Spleen (tissue), 11 donors: ENCODE results near the gene ZSCAN5C. TPM values are rescaled to one million over a fixed set of nuclear protein-coding genes. Genes with fewer than 3 reads are reported as not detected.

Source experiments
- DNase-seq: peaks from one replicate; pipeline ENCODE4 v3.0.0-alpha.2; 2020
- H3K27ac ChIP-seq, 8 donors: fragments of 200-600 bp; sonication (generic) in 7 of 8; 1 replicate in 4 of 8; 2 replicates in 4 of 8; pipeline versions ENCODE4 v1.5.0 to v1.8.0; 2016 to 2021; ENCODE audit warnings: inconsistent platforms in 4 of 8, mild to moderate bottlenecking in 4 of 8, moderate library complexity in 1 of 8
- H3K27me3 ChIP-seq, 7 donors: fragments of 200-600 bp; sonication (generic) in 6 of 7; replicated peaks in 1 of 7; 1 replicate in 4 of 7; 2 replicates in 3 of 7; pipeline versions ENCODE4 v1.5.0 to v1.8.0; 2016 to 2021; ENCODE audit warnings: inconsistent platforms in 3 of 7, mild to moderate bottlenecking in 1 of 7
- H3K36me3 ChIP-seq, 6 donors: fragments of 200-600 bp; sonication (generic) in 5 of 6; 1 replicate in 4 of 6; 2 replicates in 2 of 6; pipeline versions ENCODE4 v1.5.0 to v1.8.0; 2016 to 2021; ENCODE audit warnings: inconsistent platforms in 2 of 6
- H3K4me1 ChIP-seq, 6 donors: fragments of 200-600 bp; sonication (generic) in 5 of 6; 1 replicate in 3 of 6; 2 replicates in 3 of 6; pipeline versions ENCODE4 v1.5.0 to v1.8.0; 2016 to 2021; ENCODE audit warnings: inconsistent platforms in 3 of 6
- H3K4me3 ChIP-seq, 8 donors: fragments of 200-600 bp; sonication (generic) in 7 of 8; 1 replicate in 4 of 8; 2 replicates in 4 of 8; pipeline versions ENCODE4 v1.5.0 to v1.8.0; 2016 to 2021; ENCODE audit warnings: inconsistent platforms in 4 of 8, mild to moderate bottlenecking in 4 of 8, moderate library complexity in 2 of 8
- H3K9me3 ChIP-seq, 8 donors: fragments of 200-600 bp; sonication (generic) in 7 of 8; 1 replicate in 4 of 8; 2 replicates in 4 of 8; pipeline versions ENCODE4 v1.5.0 to v1.8.0; 2016 to 2021; ENCODE audit warnings: inconsistent platforms in 4 of 8
- CTCF ChIP-seq, 11 experiments: fragments of 200-600 bp in 7 of 11; fragments of 450-650 bp in 4 of 11; sonication (generic) in 4 of 11; IDR thresholded peaks in 8 of 11; conservative IDR thresholded peaks in 3 of 11; 1 replicate in 7 of 11; 2 replicates in 4 of 11; pipeline versions ENCODE4 v1.4.0 to v1.8.0; 2016 to 2021; ENCODE audit warnings: antibody characterized with exemption in 11 of 11, inconsistent platforms in 4 of 11, mild to moderate bottlenecking in 1 of 11
- POLR2A ChIP-seq, 3 donors: fragments of 450-650 bp; IDR thresholded peaks; one replicate each; pipeline ENCODE4 v1.5.1; 2017; ENCODE audit warnings: antibody characterized with exemption in 3 of 3, mild to moderate bottlenecking in 1 of 3
- POLR2AphosphoS5 ChIP-seq, 3 donors: sonication (generic); formaldehyde crosslinking; IDR thresholded peaks; one replicate each; pipeline ENCODE4 v1.5.1; 2017; ENCODE audit warnings: antibody characterized with exemption in 3 of 3
- WGBS, 5 donors: extraction: QIAGEN DNeasy Blood & Tissue Kit in 3 of 5; methylation state at CpG; one replicate each; pipeline versions ENCODE4 v1.1.5 to v1.1.7; 2013 to 2018; 5-methylcytosine and 5-hydroxymethylcytosine counted together
- intact Hi-C: fragments of 100-400 bp; cut with DNase I; formaldehyde crosslinking; loops from one replicate; pipeline ENCODE4 v1.15.0; 2023; ENCODE audit warnings: low total_unique reads
- polyA plus RNA-seq, 3 donors: library from polyadenylated mRNA; stranded (reverse); fragments of 200-250 nt; gene quantifications; one replicate each; pipeline ENCODE4 v1.2.1, GENCODE V29; 2013
- total RNA-seq, 7 donors: library from RNA; depleted of rRNA in 3 of 7; stranded (reverse); fragments of >200 nt in 3 of 7; fragmentation: NEBNext Ultra II Directional in 4 of 7; extraction: Animal tissue kit (Norgen Biotek cat#: 25700) in 4 of 7; gene quantifications; one replicate each; pipeline versions ENCODE4 v1.1.0 to v1.2.1, GENCODE V29; 2016 to 2021
- donor health status: healthy with polysubstance abuse.
- donor health status: DM: no; HTN: no; CAD: no; lungs with moderate emphysema.
- donor health status: DM: no; HTN: no; CAD: no.
- donor health status: Bipolar disorder and iron deficiency.
- donor health status: healthy.
- donor health status: DM: no; HTN: no; CAD: no.
- donor health status: DM: yes; HTN: yes; CAD: no.

Gene ZSCAN5C
- total and polyA plus RNA-seq, 10 donors, result not detected

DNA sequence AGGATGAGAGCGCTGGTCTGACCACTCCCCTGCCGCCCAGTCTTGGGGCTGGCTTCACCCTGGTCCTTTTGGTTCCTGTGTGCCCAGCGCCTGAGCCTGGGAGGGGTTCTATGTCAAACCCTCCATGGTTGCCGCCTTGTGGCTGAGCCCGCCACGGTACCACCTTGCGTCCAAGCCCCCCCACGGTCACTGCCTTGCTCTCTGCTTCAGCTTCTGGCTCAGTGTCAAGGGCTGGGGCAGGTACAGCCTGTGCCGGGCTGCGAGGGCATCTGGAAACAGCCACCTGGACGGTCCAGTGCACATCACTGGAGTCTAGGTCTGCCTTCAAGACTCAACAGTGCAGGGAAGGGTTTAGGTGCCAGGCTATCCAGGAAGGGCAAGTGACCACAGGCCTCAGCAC is 40.5 kb upstream of the ZSCAN5C start:
- no peak for DNase-seq
- intact Hi-C loops, result no loop called here
- H3K36me3 ChIP-seq, result peaks cover 0 to 52% (median 30%) of the 10 kb centered on the region in 6 donors
- peaks cover 0 to 9% (median 0%) of the 10 kb centered on the region in 6 donors for H3K4me1 ChIP-seq
- peaks cover 0 to under 1% (median 0%) of the 10 kb centered on the region in 7 donors for H3K27me3 ChIP-seq
- 94 to 98% (median 95%) methylated on average over 10 to 11 of the region's 11 CpGs for WGBS, 5 donors
- no peak overlapping the region for H3K27ac ChIP-seq
- peak in 1 of 3 donors; percentile 38 for TF ChIP-seq POLR2AphosphoS5 (IDR thresholded peaks at IDR 0.05)
- TF ChIP-seq CTCF (IDR thresholded peaks at IDR 0.05 in 8 of 11, conservative IDR thresholded peaks at IDR 0.05 in 3 of 11), result no peak
- no peaks in the 10 kb centered on the region for H3K9me3 ChIP-seq
- no peak overlapping the region for H3K4me3 ChIP-seq

- peaks cover 0 to 45% (median 29%) of the 10 kb centered on the region in 6 donors for H3K36me3 ChIP-seq
- H3K9me3 ChIP-seq, result no peaks in the 10 kb centered on the region
- no peak overlapping the region for H3K4me3 ChIP-seq
- TF ChIP-seq POLR2A (IDR thresholded peaks at IDR 0.05) (no peak), CTCF (IDR thresholded peaks at IDR 0.05 in 8 of 11, conservative IDR thresholded peaks at IDR 0.05 in 3 of 11) (no peak), POLR2AphosphoS5 (IDR thresholded peaks at IDR 0.05) (no peak)
- H3K27me3 ChIP-seq, result peaks cover 0 to 7% (median 0%) of the 10 kb centered on the region in 7 donors
- peaks cover 0 to 3% (median 0%) of the 10 kb centered on the region in 6 donors for H3K4me1 ChIP-seq
- 21 to 42% (median 26%) methylated on average over 9 of the region's 9 CpGs for WGBS, 5 donors
- no peak for DNase-seq
- intact Hi-C loops, result no loop called here
- H3K27ac ChIP-seq, result no peak overlapping the region
Measured at GRCh38 chr19:56162258-56162657, 39.8 kb upstream of the ZSCAN5C start.

GRCh38 chr19:56163097-56163496 is 39.0 kb upstream of the ZSCAN5C start:
- Histone ChIP-seq H3K36me3 (peaks cover 0 to 37% (median 28%) of the 10 kb centered on the region in 6 donors), H3K9me3 (no peaks in the 10 kb centered on the region), H3K27ac (no peak overlapping the region), H3K4me3 (no peak overlapping the region), H3K4me1 (no peaks in the 10 kb centered on the region), H3K27me3 (peaks cover 0 to 8% (median 0%) of the 10 kb centered on the region in 7 donors)
- intact Hi-C loops, result no loop called here
- WGBS, 5 donors, result 83 to 92% (median 86%) methylated on average over 13 of the region's 13 CpGs
- no peak for DNase-seq
- TF ChIP-seq CTCF (IDR thresholded peaks at IDR 0.05 in 8 of 11, conservative IDR thresholded peaks at IDR 0.05 in 3 of 11) (no peak), POLR2AphosphoS5 (IDR thresholded peaks at IDR 0.05) (no peak), POLR2A (IDR thresholded peaks at IDR 0.05) (no peak)

DNA sequence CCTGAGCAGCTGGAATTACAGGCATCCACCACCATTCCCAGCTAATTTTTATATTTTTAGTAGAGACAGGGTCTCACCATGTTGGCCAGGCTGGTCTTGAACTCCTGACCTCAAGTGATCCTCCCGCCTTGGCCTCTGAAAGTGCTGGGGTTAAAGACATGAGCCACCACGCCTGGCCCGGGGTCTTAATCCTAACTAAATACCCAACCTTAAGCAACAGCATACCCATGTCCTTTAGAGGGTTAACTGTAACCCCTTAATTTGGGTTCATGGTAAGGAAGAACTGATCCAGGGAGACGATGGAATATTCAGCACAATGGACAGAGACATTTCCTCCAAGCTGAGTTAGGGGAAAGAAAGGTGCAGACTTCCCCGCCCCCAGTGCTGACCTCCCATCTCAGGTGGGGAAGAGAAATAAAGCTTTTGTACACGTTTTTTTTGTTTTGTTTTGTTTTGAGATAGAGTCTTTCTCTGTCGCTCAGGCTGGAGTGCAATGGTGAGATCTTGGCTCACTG is 35.0 kb upstream of the ZSCAN5C start:
- H3K4me3 ChIP-seq, result no peak overlapping the region
- H3K27ac ChIP-seq, result no peak overlapping the region
- 50 to 61% (median 51%) methylated on average over 7 of the region's 7 CpGs for WGBS, 5 donors
- H3K36me3 ChIP-seq, result no peaks in the 10 kb centered on the region
- DNase-seq, result no peak
- H3K9me3 ChIP-seq, result no peaks in the 10 kb centered on the region
- no peak for TF ChIP-seq POLR2A (IDR thresholded peaks at IDR 0.05)
- no peak for TF ChIP-seq POLR2AphosphoS5 (IDR thresholded peaks at IDR 0.05)
- TF ChIP-seq CTCF (IDR thresholded peaks at IDR 0.05 in 8 of 11, conservative IDR thresholded peaks at IDR 0.05 in 3 of 11), result no peak
- H3K4me1 ChIP-seq, result peaks cover 0 to 18% (median 5%) of the 10 kb centered on the region in 6 donors
- intact Hi-C loops, result no loop called here
- H3K27me3 ChIP-seq, result peaks cover 0 to 8% (median 0%) of the 10 kb centered on the region in 7 donors
